ENCODE data around the gene MYEOV. TPM values are rescaled to one million over a fixed set of nuclear protein-coding genes. Genes with fewer than 3 reads are reported as not detected.
A peak's percentile ranks its signal among the peaks of the same experiment; 100 is the strongest.

MYEOV gene
- polyA plus RNA-seq, 3 donors: 0.03 TPM; not detected in 2

GRCh38 chr11:69307871-69308431 is 14.0 kb downstream of the MYEOV start:
- H3K9me3 Mint-ChIP-seq: peaks cover 0 to 2% (median 0%) of the 10 kb centered on the region in 7 donors
- Histone ChIP-seq H2AFZ (ENCODE audit: insufficient read depth, low read depth, low read length, poor library complexity, severe bottlenecking) (no peak overlapping the region), H3K36me3 (replicated peaks in 1 of 2; ENCODE audit: control insufficient read depth in 1 of 2, insufficient read depth in 2 of 2, low read length in 2 of 2) (no peaks in the 10 kb centered on the region), H3K9ac (ENCODE audit: insufficient read depth, low read length, poor library complexity, severe bottlenecking) (no peak overlapping the region), H3K4me3 (replicated peaks in 1 of 3; ENCODE audit: low read depth in 2 of 3, low read length in 3 of 3) (no peak overlapping the region), H3K9me3 (replicated peaks in 1 of 2; ENCODE audit: control insufficient read depth in 1 of 2, insufficient read depth in 1 of 2, low read length in 2 of 2) (no peaks in the 10 kb centered on the region), H3K27me3 (ENCODE audit: control insufficient read depth in 2 of 2, insufficient read depth in 2 of 2, low read length in 2 of 2) (peaks cover 0 to 6% of the 10 kb centered on the region in 2 donors), H3K4me2 (replicated peaks; ENCODE audit: extremely low read depth, low read length, poor library complexity, severe bottlenecking) (no peak overlapping the region), H4K20me1 (ENCODE audit: insufficient read depth, low read length) (no peaks in the 10 kb centered on the region), H3K27ac (ENCODE audit: low read depth in 1 of 2, low read length in 2 of 2) (no peak overlapping the region), H3K79me2 (ENCODE audit: insufficient read depth, low read length) (no peaks in the 10 kb centered on the region), H3K4me1 (ENCODE audit: control insufficient read depth in 1 of 2, insufficient read depth in 2 of 2, low read length in 2 of 2) (peaks cover 23 to 24% of the 10 kb centered on the region in 2 donors)
- H3K36me3 Mint-ChIP-seq: no peaks in the 10 kb centered on the region
- peak overlapping the region in 1 of 2 donors; percentile 23 for H3K4me3 Mint-ChIP-seq
- WGBS (ENCODE audit: insufficient coverage): 78% methylated on average over 12 of the region's 12 CpGs
- peaks cover 30% of the 10 kb centered on the region for H3K4me1 Mint-ChIP-seq
- peak in 1 of 3 donors; percentile 14 for DNase-seq
- H3K27me3 Mint-ChIP-seq (ENCODE audit: low read depth in 3 of 3): peaks cover 24 to 34% (median 30%) of the 10 kb centered on the region in 3 donors
- intact Hi-C loops (cut with micrococcal nuclease): no loop called here
- TF ChIP-seq, protein P1, sequence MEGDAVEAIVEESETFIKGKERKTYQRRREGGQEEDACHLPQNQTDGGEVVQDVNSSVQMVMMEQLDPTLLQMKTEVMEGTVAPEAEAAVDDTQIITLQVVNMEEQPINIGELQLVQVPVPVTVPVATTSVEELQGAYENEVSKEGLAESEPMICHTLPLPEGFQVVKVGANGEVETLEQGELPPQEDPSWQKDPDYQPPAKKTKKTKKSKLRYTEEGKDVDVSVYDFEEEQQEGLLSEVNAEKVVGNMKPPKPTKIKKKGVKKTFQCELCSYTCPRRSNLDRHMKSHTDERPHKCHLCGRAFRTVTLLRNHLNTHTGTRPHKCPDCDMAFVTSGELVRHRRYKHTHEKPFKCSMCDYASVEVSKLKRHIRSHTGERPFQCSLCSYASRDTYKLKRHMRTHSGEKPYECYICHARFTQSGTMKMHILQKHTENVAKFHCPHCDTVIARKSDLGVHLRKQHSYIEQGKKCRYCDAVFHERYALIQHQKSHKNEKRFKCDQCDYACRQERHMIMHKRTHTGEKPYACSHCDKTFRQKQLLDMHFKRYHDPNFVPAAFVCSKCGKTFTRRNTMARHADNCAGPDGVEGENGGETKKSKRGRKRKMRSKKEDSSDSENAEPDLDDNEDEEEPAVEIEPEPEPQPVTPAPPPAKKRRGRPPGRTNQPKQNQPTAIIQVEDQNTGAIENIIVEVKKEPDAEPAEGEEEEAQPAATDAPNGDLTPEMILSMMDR (IDR thresholded peaks at IDR 0.05): no peak
- H3K27ac Mint-ChIP-seq: no peak overlapping the region

- intact Hi-C loops (cut with micrococcal nuclease): no loop called here
- no peaks in the 10 kb centered on the region for H3K36me3 Mint-ChIP-seq
- Histone ChIP-seq H3K9me3 (replicated peaks in 1 of 2; ENCODE audit: control insufficient read depth in 1 of 2, insufficient read depth in 1 of 2, low read length in 2 of 2) (no peaks in the 10 kb centered on the region), H3K4me1 (ENCODE audit: control insufficient read depth in 1 of 2, insufficient read depth in 2 of 2, low read length in 2 of 2) (peaks cover 27 to 29% of the 10 kb centered on the region in 2 donors), H2AFZ (ENCODE audit: insufficient read depth, low read depth, low read length, poor library complexity, severe bottlenecking) (no peak overlapping the region), H3K36me3 (replicated peaks in 1 of 2; ENCODE audit: control insufficient read depth in 1 of 2, insufficient read depth in 2 of 2, low read length in 2 of 2) (no peaks in the 10 kb centered on the region), H3K9ac (ENCODE audit: insufficient read depth, low read length, poor library complexity, severe bottlenecking) (no peak overlapping the region), H3K27me3 (ENCODE audit: control insufficient read depth in 2 of 2, insufficient read depth in 2 of 2, low read length in 2 of 2) (peaks cover 0 to 10% of the 10 kb centered on the region in 2 donors), H3K79me2 (ENCODE audit: insufficient read depth, low read length) (no peaks in the 10 kb centered on the region), H4K20me1 (ENCODE audit: insufficient read depth, low read length) (no peaks in the 10 kb centered on the region), H3K27ac (ENCODE audit: low read depth in 1 of 2, low read length in 2 of 2) (no peak overlapping the region), H3K4me2 (replicated peaks; ENCODE audit: extremely low read depth, low read length, poor library complexity, severe bottlenecking) (no peak overlapping the region), H3K4me3 (replicated peaks in 1 of 3; ENCODE audit: low read depth in 2 of 3, low read length in 3 of 3) (no peak overlapping the region)
- TF ChIP-seq, protein P1 (IDR thresholded peaks at IDR 0.05): no peak
- WGBS (ENCODE audit: insufficient coverage): 98% methylated on average over 7 of the region's 9 CpGs
- H3K27ac Mint-ChIP-seq: no peak overlapping the region
- H3K4me3 Mint-ChIP-seq: peak overlapping the region in 1 of 2 donors; percentile 18
- peaks cover 27 to 34% (median 33%) of the 10 kb centered on the region in 3 donors for H3K27me3 Mint-ChIP-seq (ENCODE audit: low read depth in 3 of 3)
- peaks cover 35% of the 10 kb centered on the region for H3K4me1 Mint-ChIP-seq
- peaks cover 0 to 3% (median 0%) of the 10 kb centered on the region in 7 donors for H3K9me3 Mint-ChIP-seq
- no peak for DNase-seq
Measured at GRCh38 chr11:69308491-69308911, 14.5 kb downstream of the MYEOV start.
